Endothelial cell (in vitro differentiated cells): Measurements from ENCODE around the gene FAM107B. TPM values are rescaled to one million over a fixed set of nuclear protein-coding genes. Genes with fewer than 3 reads are reported as not detected.

Source experiments
- DNase-seq: peaks from one replicate; pipeline ENCODE4 v3.0.0; 2021; ENCODE audit warnings: low spot score
- H3K27ac Mint-ChIP-seq: one replicate; pipeline ENCODE4 v1.8.0; 2021; ENCODE audit warnings: mixed read lengths, inconsistent platforms; ENCODE audit not compliant: unreplicated experiment
- H3K27me3 Mint-ChIP-seq: one replicate; pipeline ENCODE4 v1.8.0; 2021; ENCODE audit warnings: mild to moderate bottlenecking, moderate library complexity, mixed read lengths, inconsistent platforms; ENCODE audit not compliant: unreplicated experiment
- H3K36me3 Mint-ChIP-seq: one replicate; pipeline ENCODE4 v1.8.0; 2021; ENCODE audit warnings: mild to moderate bottlenecking, low read depth, mixed read lengths, inconsistent platforms; ENCODE audit not compliant: unreplicated experiment
- H3K4me1 Mint-ChIP-seq: one replicate; pipeline ENCODE4 v1.8.0; 2021; ENCODE audit warnings: mild to moderate bottlenecking, mixed read lengths, inconsistent platforms; ENCODE audit not compliant: unreplicated experiment
- H3K4me3 Mint-ChIP-seq: one replicate; pipeline ENCODE4 v1.8.0; 2021; ENCODE audit warnings: mild to moderate bottlenecking, mixed read lengths, inconsistent platforms; ENCODE audit not compliant: unreplicated experiment
- H3K9me3 Mint-ChIP-seq: one replicate; pipeline ENCODE4 v1.8.0; 2021; ENCODE audit warnings: mixed read lengths, inconsistent platforms; ENCODE audit not compliant: unreplicated experiment
- CTCF ChIP-seq: fragments of 200-600 bp; sonication (generic); IDR thresholded peaks from one replicate; pipeline ENCODE4 v1.5.0; 2021; ENCODE audit warnings: antibody characterized with exemption; ENCODE audit not compliant: unreplicated experiment
- total RNA-seq: library from RNA; stranded (reverse); fragmentation: NEBNext Ultra II Directional; extraction: Animal tissue kit (Norgen Biotek cat#: 25700); gene quantifications from one replicate; pipeline ENCODE4 v1.2.1, GENCODE V29; 2021; ENCODE audit not compliant: unreplicated experiment

FAM107B gene
- total RNA-seq, 1 donor from 2014 or later, result 462 TPM

- Mint-ChIP-seq H3K9me3 (no peaks in the 10 kb centered on the region), H3K27me3 (no peaks in the 10 kb centered on the region), H3K4me1 (peaks cover 23% of the 10 kb centered on the region), H3K4me3 (no peak overlapping the region), H3K36me3 (peaks cover 6% of the 10 kb centered on the region), H3K27ac (no peak overlapping the region)
- no peak for TF ChIP-seq CTCF
- no peak for DNase-seq
These were observed 36.7 kb downstream of the FAM107B start for GRCh38 chr10:14737808-14738545.

GRCh38 chr10:14736600-14737081 lies 38.1 kb downstream of the FAM107B start:
- H3K27ac Mint-ChIP-seq, result peak overlapping the region; percentile 49
- H3K36me3 Mint-ChIP-seq, result peaks cover 6% of the 10 kb centered on the region
- no peaks in the 10 kb centered on the region for H3K27me3 Mint-ChIP-seq
- H3K4me3 Mint-ChIP-seq, result no peak overlapping the region
- no peak for DNase-seq
- H3K9me3 Mint-ChIP-seq, result no peaks in the 10 kb centered on the region
- peaks cover 21% of the 10 kb centered on the region for H3K4me1 Mint-ChIP-seq
- no peak for TF ChIP-seq CTCF

DNA sequence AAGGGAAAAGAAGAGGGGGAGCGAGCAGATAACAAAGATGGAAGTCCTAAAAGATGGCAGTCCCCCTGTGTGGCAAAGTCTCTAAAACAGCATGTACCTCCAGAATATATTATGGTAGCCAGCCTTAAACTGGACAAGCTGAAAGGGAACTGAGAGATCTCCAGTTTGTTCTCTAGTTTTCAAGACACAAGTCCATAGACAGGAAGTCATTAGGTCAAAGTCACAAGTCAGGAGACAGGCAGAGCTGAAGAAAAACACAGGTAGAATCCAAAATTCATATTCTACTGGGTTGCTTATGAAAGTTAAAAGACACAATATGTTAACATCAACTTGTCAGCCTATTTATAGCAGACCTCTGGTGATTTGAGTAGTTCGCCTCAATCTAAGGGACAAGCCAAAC lies 38.7 kb downstream of the FAM107B start:
- Mint-ChIP-seq H3K9me3 (no peaks in the 10 kb centered on the region), H3K36me3 (peaks cover 6% of the 10 kb centered on the region), H3K4me3 (no peak overlapping the region), H3K27me3 (no peaks in the 10 kb centered on the region), H3K4me1 (peaks cover 19% of the 10 kb centered on the region), H3K27ac (no peak overlapping the region)
- DNase-seq, result no peak
- TF ChIP-seq CTCF, result no peak

DNA sequence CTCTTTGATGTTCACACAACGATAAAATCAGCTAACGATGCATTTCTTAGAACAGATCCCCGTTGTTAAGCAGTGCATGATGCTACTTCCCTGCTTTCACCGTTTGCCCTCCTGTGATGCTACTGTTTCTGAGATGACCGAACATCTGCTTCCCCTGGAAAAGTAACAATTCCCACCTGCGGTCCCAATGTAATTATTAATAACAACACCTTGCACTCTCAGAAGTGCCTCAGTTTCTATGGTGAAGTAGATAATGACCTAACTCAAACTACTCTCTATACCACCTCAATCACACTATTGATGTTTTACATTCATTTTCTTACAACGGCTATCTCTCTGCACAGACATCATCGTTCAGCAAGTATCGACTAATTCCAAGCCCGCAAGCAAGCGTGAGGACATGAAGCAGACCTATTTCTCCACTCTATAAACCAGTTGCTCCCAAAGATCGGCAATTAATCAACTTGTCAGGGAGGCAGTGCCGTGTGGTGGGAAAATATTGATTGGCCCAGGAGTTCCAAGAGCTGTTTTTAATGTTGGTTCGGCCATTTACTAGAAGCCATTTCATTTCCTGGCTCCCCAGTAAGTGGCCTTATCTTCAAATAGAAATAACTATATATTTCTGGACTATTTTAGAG lies 42.7 kb downstream of the FAM107B start:
- Mint-ChIP-seq H3K27me3 (no peaks in the 10 kb centered on the region), H3K9me3 (no peaks in the 10 kb centered on the region), H3K4me1 (peaks cover 10% of the 10 kb centered on the region), H3K27ac (no peak overlapping the region), H3K4me3 (no peak overlapping the region), H3K36me3 (no peaks in the 10 kb centered on the region)
- TF ChIP-seq CTCF, result no peak
- no peak for DNase-seq

GRCh38 chr10:14728346-14728745 lies 46.4 kb downstream of the FAM107B start:
- no peak overlapping the region for H3K27ac Mint-ChIP-seq

More at GRCh38 chr10:14728346-14728745, 46.4 kb downstream of the FAM107B start:
- no peak for TF ChIP-seq CTCF
- Mint-ChIP-seq H3K9me3 (no peaks in the 10 kb centered on the region), H3K4me3 (no peak overlapping the region), H3K27me3 (peaks cover 2% of the 10 kb centered on the region), H3K4me1 (no peaks in the 10 kb centered on the region), H3K36me3 (no peaks in the 10 kb centered on the region)
- DNase-seq, result no peak
